ENCODE data around the gene E2F8. TPM values are rescaled to one million over a fixed set of nuclear protein-coding genes. Genes with fewer than 3 reads are reported as not detected.

Gene E2F8
- total and polyA plus RNA-seq, 9 of the 15 experiments (the other 6 are each of a cell fraction or from before 2014, with no cell fraction given): 6.9 to 23.6 (median 12.1) TPM

DNA sequence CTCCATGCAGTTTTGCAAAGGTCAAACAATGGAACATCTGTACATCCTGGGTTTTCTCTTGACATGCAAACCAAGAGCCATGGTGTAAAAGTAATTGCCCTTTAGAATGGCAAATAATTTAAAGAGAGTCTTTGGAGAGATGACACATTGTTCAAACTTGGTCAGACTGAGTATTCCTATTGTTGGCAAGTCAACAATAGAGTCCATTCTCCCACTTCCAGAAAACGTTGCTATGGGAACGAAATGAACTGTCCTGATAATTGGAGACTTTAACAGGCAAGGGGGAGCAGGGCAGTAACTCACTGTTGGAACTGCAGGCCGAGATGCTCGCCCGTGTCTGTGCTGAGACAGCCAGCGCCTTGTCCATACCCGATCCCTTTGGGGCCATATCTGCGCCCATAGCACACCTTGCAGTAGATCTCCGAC, 52.9 kb downstream of the E2F8 start:
- Histone ChIP-seq H3K4me3 (no peak overlapping the region), H3K9me3 (replicated peaks; ENCODE audit: control insufficient read depth, insufficient read depth, low read depth, low read length) (no peaks in the 10 kb centered on the region), H3K27ac (ENCODE audit: extremely low read depth, low read depth, low read length) (no peak overlapping the region), H4K20me1 (replicated peaks; ENCODE audit: control insufficient read depth, insufficient read depth, low read length) (no peaks in the 10 kb centered on the region), H3K27me3 (ENCODE audit: control insufficient read depth in 2 of 2, insufficient read depth in 2 of 2, low read length in 2 of 2) (peaks cover 4 to 43% of the 10 kb centered on the region in 2 experiments; a peak in 2 of 5 replicates), H3K36me3 (ENCODE audit: control insufficient read depth, insufficient read depth, low read length) (no peaks in the 10 kb centered on the region), H3K4me1 (replicated peaks in 1 of 2; ENCODE audit: control insufficient read depth in 2 of 2, insufficient read depth in 2 of 2, low read length in 2 of 2) (no peaks in the 10 kb centered on the region), H3K9me1 (ENCODE audit: control insufficient read depth, insufficient read depth, low read length) (no peaks in the 10 kb centered on the region), H2AFZ (ENCODE audit: low read depth, low read length) (no peak overlapping the region), H3K9ac (ENCODE audit: insufficient read depth in 1 of 2, low read depth in 2 of 2, low read length in 2 of 2) (no peak overlapping the region), H3K79me2 (ENCODE audit: control insufficient read depth, insufficient read depth, low read length) (no peaks in the 10 kb centered on the region), H3K4me2 (ENCODE audit: insufficient read depth, low read length) (no peak overlapping the region)
- ATAC-seq: no peak
- intact Hi-C loops (cut with micrococcal nuclease): no loop called here
- ChIA-PET CTCF (ENCODE audit: low intra/inter-chr PET ratio) (no interaction called here), POLR2A (interaction anchor here (1.3 kb wide), 1 partner anchor 12 kb away, joined by 4 read pairs; no protein-coding TSS in a partner anchor)
- TF ChIP-seq ZNF133 (CRISPR knock-in tag; IDR thresholded peaks at IDR 0.05) (no peak), RFX1 (IDR thresholded peaks at IDR 0.05) (peak; percentile 49), POU5F1 (IDR thresholded peaks at IDR 0.05; ENCODE audit: borderline replicate concordance, low read depth, low read length, partially characterized antibody) (no peak)
- TF ChIP-seq, protein P1, sequence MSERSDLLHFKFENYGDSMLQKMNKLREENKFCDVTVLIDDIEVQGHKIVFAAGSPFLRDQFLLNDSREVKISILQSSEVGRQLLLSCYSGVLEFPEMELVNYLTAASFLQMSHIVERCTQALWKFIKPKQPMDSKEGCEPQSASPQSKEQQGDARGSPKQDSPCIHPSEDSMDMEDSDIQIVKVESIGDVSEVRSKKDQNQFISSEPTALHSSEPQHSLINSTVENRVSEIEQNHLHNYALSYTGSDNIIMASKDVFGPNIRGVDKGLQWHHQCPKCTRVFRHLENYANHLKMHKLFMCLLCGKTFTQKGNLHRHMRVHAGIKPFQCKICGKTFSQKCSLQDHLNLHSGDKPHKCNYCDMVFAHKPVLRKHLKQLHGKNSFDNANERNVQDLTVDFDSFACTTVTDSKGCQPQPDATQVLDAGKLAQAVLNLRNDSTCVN (CRISPR knock-in tag; IDR thresholded peaks at IDR 0.05): no peak
- no peak for FAIRE-seq
- 9% methylated on average over 9 of the region's 9 CpGs for WGBS (ENCODE audit: insufficient coverage, low coverage, missing lambda C conversion rate)
- DNase-seq (ENCODE audit: extremely low read depth in 1 of 4, low spot score in 3 of 4): no peak
- in situ Hi-C loops (cut with MboI): no loop called here
- BruUV-seq (replicated peaks): no TSS peak

Data from K562 (cell line).